ENCODE measurements around the gene TMEM14A. TPM values are rescaled to one million over a fixed set of nuclear protein-coding genes. Genes with fewer than 3 reads are reported as not detected.

Gene TMEM14A
- total and polyA plus RNA-seq, 9 of the 15 experiments (the other 6 are each of a cell fraction or from before 2014, with no cell fraction given): 3.5 to 43.3 (median 8.5) TPM

DNA sequence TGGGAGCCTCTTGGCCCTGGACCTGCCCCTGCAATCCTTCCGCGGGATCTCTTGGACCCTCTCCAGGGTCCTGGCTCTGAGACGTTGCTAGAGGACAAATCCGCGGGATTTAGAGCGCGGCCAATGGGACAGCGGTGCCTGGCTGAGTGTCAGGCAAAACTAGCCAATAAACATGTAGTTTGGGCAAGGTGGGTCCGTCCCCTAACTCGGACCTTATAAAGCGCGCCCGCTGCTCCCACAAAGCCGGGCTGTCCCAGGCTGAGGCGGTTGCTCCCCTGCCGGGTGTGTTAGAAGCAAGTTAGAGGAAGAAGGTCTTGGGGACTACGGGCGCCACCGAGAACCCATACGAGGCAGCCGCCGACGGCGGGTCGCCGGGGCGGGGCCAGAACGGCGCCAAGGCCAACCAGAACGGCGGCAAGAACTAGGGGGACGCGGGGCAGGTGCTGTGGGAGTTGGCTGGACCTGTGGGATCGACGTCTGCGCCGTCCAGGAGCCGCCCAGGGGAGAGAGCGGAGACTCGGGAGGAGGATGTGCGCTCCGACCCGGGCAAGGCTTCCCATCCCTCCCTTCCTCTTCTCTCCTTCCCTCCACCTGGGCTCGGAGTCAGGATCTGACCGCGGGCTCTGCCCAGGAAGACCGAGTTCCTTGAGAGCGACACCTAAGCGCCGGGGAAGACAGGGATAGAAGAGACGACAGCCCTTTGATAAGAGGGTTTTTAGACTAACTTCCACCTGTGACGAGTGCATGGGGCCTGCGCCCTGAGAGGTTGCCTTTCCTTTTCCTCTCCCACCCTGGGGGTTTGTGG, 6.5 kb upstream of the TMEM14A start (continued):
- TF ChIP-seq, protein P1, sequence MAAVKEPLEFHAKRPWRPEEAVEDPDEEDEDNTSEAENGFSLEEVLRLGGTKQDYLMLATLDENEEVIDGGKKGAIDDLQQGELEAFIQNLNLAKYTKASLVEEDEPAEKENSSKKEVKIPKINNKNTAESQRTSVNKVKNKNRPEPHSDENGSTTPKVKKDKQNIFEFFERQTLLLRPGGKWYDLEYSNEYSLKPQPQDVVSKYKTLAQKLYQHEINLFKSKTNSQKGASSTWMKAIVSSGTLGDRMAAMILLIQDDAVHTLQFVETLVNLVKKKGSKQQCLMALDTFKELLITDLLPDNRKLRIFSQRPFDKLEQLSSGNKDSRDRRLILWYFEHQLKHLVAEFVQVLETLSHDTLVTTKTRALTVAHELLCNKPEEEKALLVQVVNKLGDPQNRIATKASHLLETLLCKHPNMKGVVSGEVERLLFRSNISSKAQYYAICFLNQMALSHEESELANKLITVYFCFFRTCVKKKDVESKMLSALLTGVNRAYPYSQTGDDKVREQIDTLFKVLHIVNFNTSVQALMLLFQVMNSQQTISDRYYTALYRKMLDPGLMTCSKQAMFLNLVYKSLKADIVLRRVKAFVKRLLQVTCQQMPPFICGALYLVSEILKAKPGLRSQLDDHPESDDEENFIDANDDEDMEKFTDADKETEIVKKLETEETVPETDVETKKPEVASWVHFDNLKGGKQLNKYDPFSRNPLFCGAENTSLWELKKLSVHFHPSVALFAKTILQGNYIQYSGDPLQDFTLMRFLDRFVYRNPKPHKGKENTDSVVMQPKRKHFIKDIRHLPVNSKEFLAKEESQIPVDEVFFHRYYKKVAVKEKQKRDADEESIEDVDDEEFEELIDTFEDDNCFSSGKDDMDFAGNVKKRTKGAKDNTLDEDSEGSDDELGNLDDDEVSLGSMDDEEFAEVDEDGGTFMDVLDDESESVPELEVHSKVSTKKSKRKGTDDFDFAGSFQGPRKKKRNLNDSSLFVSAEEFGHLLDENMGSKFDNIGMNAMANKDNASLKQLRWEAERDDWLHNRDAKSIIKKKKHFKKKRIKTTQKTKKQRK (IDR thresholded peaks at IDR 0.05; ENCODE audit: borderline replicate concordance, low read depth, low read length): no peak
- TF ChIP-seq MEIS2 (IDR thresholded peaks at IDR 0.05; ENCODE audit: partially characterized antibody) (no peak), MAX (CRISPR knock-in tag; IDR thresholded peaks at IDR 0.05) (no peak), RREB1 (CRISPR knock-in tag; IDR thresholded peaks at IDR 0.05) (peak; percentile 86), PHB2 (IDR thresholded peaks at IDR 0.05; ENCODE audit: low read depth) (no peak), ZNF668 (CRISPR knock-in tag; IDR thresholded peaks at IDR 0.05) (no peak), GTF2B (IDR thresholded peaks at IDR 0.05; ENCODE audit: extremely low read depth, insufficient read length) (peak; percentile 91), JUND (IDR thresholded peaks at IDR 0.05; ENCODE audit: borderline replicate concordance, low read depth, low read length) (no peak), JUND (tag; IDR thresholded peaks at IDR 0.05; ENCODE audit: borderline replicate concordance, low read depth, low read length) (no peak), ZNF436 (CRISPR knock-in tag; IDR thresholded peaks at IDR 0.05) (no peak)
- TF ChIP-seq, protein P2, sequence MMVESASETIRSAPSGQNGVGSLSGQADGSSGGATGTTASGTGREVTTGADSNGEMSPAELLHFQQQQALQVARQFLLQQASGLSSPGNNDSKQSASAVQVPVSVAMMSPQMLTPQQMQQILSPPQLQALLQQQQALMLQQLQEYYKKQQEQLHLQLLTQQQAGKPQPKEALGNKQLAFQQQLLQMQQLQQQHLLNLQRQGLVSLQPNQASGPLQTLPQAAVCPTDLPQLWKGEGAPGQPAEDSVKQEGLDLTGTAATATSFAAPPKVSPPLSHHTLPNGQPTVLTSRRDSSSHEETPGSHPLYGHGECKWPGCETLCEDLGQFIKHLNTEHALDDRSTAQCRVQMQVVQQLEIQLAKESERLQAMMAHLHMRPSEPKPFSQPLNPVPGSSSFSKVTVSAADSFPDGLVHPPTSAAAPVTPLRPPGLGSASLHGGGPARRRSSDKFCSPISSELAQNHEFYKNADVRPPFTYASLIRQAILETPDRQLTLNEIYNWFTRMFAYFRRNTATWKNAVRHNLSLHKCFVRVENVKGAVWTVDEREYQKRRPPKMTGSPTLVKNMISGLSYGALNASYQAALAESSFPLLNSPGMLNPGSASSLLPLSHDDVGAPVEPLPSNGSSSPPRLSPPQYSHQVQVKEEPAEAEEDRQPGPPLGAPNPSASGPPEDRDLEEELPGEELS (CRISPR knock-in tag; IDR thresholded peaks at IDR 0.05; ENCODE audit: borderline replicate concordance): no peak
- TF ChIP-seq, protein P3, sequence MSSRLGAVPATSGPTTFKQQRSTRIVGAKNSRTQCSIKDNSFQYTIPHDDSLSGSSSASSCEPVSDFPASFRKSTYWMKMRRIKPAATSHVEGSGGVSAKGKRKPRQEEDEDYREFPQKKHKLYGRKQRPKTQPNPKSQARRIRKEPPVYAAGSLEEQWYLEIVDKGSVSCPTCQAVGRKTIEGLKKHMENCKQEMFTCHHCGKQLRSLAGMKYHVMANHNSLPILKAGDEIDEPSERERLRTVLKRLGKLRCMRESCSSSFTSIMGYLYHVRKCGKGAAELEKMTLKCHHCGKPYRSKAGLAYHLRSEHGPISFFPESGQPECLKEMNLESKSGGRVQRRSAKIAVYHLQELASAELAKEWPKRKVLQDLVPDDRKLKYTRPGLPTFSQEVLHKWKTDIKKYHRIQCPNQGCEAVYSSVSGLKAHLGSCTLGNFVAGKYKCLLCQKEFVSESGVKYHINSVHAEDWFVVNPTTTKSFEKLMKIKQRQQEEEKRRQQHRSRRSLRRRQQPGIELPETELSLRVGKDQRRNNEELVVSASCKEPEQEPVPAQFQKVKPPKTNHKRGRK (tag; IDR thresholded peaks at IDR 0.05): no peak

Data from K562 (cell line).